HG03521 (cell line): Measurements from ENCODE around the gene ITPKB.
"Not testable (repeated sequence)": the region's sequence is repeated elsewhere in the genome, so short reads cannot be mapped to it uniquely, and the experiment has no call there.

Experiments
- ATAC-seq: cut with Tn5 transposase; IDR thresholded peaks from one replicate; pipeline ENCODE4 v1.9.1; 2021; ENCODE audit warnings: mild to moderate bottlenecking, moderate library complexity; ENCODE audit not compliant: unreplicated experiment

Gene ITPKB

GRCh38 chr1:226732856-226733291 lies 6.2 kb downstream of the ITPKB start:
- ATAC-seq, result no peak

GRCh38 chr1:226731257-226731893 lies 7.7 kb downstream of the ITPKB start:
- no peak for ATAC-seq

- no peak for ATAC-seq
Observed at GRCh38 chr1:226730836-226731235, 8.2 kb downstream of the ITPKB start.

- no peak for ATAC-seq
Observed at GRCh38 chr1:226730071-226730470, 9.0 kb downstream of the ITPKB start.

- no peak for ATAC-seq
Observed at GRCh38 chr1:226728448-226728847, 10.6 kb downstream of the ITPKB start.

GRCh38 chr1:226725897-226726267 lies 13.2 kb downstream of the ITPKB start:
- no peak for ATAC-seq

GRCh38 chr1:226723657-226724532 lies 15.2 kb downstream of the ITPKB start:
- no peak for ATAC-seq

GRCh38 chr1:226722901-226723656 lies 16.0 kb downstream of the ITPKB start:
- ATAC-seq, result no peak

GRCh38 chr1:226722240-226722900 lies 16.7 kb downstream of the ITPKB start:
- no peak for ATAC-seq

- ATAC-seq, result not testable (repeated sequence)
Observed at GRCh38 chr1:226720574-226720973, 18.5 kb downstream of the ITPKB start.

GRCh38 chr1:226719596-226720387 lies 19.3 kb downstream of the ITPKB start:
- ATAC-seq, result no peak

GRCh38 chr1:226717256-226717909 lies 21.7 kb downstream of the ITPKB start:
- no peak for ATAC-seq

GRCh38 chr1:226716577-226716976 lies 22.5 kb downstream of the ITPKB start:
- ATAC-seq, result no peak

- ATAC-seq, result no peak
Observed at GRCh38 chr1:226714148-226714547, 24.9 kb downstream of the ITPKB start.

GRCh38 chr1:226712742-226713419 lies 26.2 kb downstream of the ITPKB start:
- no peak for ATAC-seq

GRCh38 chr1:226711976-226712741 lies 26.9 kb downstream of the ITPKB start:
- peak; percentile 50 for ATAC-seq

- no peak for ATAC-seq
Observed at GRCh38 chr1:226710501-226710900, 28.6 kb downstream of the ITPKB start.

- no peak for ATAC-seq
Observed at GRCh38 chr1:226709953-226710352, 29.1 kb downstream of the ITPKB start.
